ENCODE results near the gene CALHM2.

Gene CALHM2

DNA sequence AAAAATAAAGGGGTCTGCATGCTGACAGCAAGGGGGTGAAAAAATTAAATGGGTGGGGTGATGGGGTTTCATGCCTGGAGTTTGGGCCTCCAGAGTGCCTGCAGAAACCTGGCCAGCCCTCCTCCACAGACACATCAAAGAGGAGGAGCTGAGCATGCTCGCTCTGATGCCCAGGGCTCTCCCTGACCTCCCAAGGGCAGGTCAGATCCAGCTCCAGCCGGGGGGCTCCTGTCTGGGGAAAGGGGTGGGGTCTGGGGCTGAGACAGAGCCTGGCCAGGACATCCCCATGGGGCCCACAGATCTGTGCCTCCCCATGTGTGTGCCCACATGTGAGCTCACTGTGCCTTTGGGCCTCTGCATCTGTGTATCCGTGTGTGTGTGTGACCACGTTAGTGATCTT, 7.4 kb upstream of the CALHM2 start:
- H3K9me3 ChIP-seq (ENCODE audit: severe bottlenecking): no peaks in the 10 kb centered on the region
- ATAC-seq (ENCODE audit: low read depth) (no peak), DNase-seq (ENCODE audit: low spot score) (no peak)
- H3K4me1 ChIP-seq (ENCODE audit: insufficient read depth, poor library complexity, severe bottlenecking): no peaks in the 10 kb centered on the region
- no peaks in the 10 kb centered on the region for H3K36me3 ChIP-seq (ENCODE audit: low read depth)
- no peaks in the 10 kb centered on the region for H3K27me3 ChIP-seq (ENCODE audit: insufficient read depth, poor library complexity, severe bottlenecking)
- TF ChIP-seq, protein P1, sequence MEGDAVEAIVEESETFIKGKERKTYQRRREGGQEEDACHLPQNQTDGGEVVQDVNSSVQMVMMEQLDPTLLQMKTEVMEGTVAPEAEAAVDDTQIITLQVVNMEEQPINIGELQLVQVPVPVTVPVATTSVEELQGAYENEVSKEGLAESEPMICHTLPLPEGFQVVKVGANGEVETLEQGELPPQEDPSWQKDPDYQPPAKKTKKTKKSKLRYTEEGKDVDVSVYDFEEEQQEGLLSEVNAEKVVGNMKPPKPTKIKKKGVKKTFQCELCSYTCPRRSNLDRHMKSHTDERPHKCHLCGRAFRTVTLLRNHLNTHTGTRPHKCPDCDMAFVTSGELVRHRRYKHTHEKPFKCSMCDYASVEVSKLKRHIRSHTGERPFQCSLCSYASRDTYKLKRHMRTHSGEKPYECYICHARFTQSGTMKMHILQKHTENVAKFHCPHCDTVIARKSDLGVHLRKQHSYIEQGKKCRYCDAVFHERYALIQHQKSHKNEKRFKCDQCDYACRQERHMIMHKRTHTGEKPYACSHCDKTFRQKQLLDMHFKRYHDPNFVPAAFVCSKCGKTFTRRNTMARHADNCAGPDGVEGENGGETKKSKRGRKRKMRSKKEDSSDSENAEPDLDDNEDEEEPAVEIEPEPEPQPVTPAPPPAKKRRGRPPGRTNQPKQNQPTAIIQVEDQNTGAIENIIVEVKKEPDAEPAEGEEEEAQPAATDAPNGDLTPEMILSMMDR (IDR thresholded peaks at IDR 0.05; ENCODE audit: poor library complexity, severe bottlenecking): no peak
- no peak overlapping the region for H3K4me3 ChIP-seq (ENCODE audit: severe bottlenecking)
- no peak overlapping the region for H3K27ac ChIP-seq (ENCODE audit: poor library complexity, severe bottlenecking)

DNA sequence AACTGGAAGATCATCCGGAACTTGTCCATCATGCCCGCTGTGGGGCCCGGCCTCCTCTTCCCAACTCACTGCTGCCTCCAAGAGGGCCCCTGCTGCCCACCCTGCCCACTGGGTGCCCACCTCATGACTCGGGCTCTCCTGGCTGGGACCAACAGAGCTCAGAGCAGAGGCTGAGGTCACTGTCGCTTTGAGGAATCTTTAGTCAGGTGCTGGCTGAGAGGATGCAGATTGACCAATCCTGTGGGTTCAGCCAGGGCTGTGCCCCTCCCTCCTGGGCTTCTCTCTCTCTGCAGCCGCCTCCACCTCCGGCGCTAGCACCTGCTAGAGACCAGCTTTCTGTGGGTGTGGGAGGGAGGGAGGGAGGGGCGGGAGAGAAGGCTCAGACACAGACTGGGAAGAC, 6.5 kb upstream of the CALHM2 start, which contains the start of gene CALHM1:
TSS of gene CALHM1 (minus strand) at position 181 of the 400 bp plus-strand sequence. CDS start at position 32, 149 bp downstream.
- Histone ChIP-seq H3K4me1 (ENCODE audit: insufficient read depth, poor library complexity, severe bottlenecking) (no peaks in the 10 kb centered on the region), H3K4me3 (ENCODE audit: severe bottlenecking) (no peak within 1 kb of the TSS), H3K9me3 (ENCODE audit: severe bottlenecking) (no peaks in the 10 kb centered on the region), H3K27me3 (ENCODE audit: insufficient read depth, poor library complexity, severe bottlenecking) (no peaks in the 10 kb centered on the region), H3K27ac (ENCODE audit: poor library complexity, severe bottlenecking) (no peak within 1 kb of the TSS), H3K36me3 (ENCODE audit: low read depth) (no peaks in the 10 kb centered on the region)
- TF ChIP-seq, protein P1 (IDR thresholded peaks at IDR 0.05; ENCODE audit: poor library complexity, severe bottlenecking): no peak
- no peak for DNase-seq (ENCODE audit: low spot score)
- no peak for ATAC-seq (ENCODE audit: low read depth)

DNA sequence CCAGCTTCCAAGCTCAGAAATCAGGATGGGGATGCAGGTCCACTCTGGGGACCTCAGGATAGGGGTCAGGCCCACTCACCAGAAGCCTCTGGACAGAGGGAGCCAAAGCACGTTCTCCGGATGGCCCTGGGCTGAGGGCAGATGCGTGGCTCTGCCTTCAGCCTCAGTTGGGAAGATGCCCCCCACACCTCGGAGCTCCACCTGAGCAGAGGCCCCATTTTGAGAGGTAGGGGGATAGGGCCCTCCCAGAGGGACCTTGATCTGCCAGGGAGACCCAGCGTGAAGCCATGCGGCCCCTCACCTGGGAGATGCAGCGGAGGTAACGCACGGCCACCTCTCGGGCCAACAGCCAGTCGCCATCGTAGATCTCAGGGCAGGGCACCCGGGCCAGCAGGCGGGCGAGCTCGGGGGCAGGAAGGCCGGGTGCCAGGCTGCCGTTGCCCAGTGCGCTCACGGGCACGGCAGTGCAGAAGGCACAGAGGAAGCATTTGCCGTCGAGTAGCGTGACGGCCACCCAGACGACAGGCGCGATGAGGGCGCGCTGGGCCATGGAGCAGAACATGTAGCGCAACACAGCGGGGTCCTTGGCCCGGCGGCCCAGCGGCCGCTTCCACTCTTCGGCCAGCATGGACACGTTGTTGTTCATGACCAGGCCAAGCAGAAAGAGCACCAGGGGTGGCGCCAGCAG, 5.9 kb upstream of the CALHM2 start:
- Histone ChIP-seq H3K27ac (ENCODE audit: poor library complexity, severe bottlenecking) (no peak overlapping the region), H3K27me3 (ENCODE audit: insufficient read depth, poor library complexity, severe bottlenecking) (no peaks in the 10 kb centered on the region), H3K36me3 (ENCODE audit: low read depth) (no peaks in the 10 kb centered on the region), H3K9me3 (ENCODE audit: severe bottlenecking) (no peaks in the 10 kb centered on the region), H3K4me1 (ENCODE audit: insufficient read depth, poor library complexity, severe bottlenecking) (no peaks in the 10 kb centered on the region), H3K4me3 (ENCODE audit: severe bottlenecking) (no peak overlapping the region)
- TF ChIP-seq, protein P1 (IDR thresholded peaks at IDR 0.05; ENCODE audit: poor library complexity, severe bottlenecking): no peak
- DNase-seq (ENCODE audit: low spot score): no peak
- ATAC-seq (ENCODE audit: low read depth): no peak

DNA sequence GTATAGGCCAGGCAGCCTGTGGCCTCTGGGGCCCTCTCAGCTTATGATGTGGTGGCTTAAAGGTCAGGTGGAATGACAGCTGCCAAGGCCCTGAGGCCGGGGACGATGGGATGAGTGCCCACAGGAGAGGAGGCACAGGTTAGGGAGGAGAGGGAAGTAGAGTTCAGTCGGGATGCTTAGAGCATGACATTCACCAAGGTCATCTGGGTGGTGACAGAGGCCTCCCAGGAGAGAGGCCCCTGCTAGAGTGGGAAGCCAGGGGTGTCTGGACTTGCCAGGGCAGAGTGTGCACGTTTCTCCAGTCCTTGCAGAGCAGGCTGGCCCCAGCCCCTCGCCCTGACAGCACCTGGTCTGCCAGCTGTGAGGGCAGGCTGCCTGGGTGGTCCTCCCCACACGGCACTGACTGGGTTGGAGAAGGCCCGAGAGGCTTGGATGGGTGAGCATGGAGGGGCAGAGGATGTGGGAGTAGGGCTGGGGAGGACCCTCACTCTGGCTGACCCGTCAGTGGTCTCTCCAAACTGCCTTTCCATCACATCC, 5.1 kb upstream of the CALHM2 start:
- no peak overlapping the region for H3K4me3 ChIP-seq (ENCODE audit: severe bottlenecking)
- no peaks in the 10 kb centered on the region for H3K4me1 ChIP-seq (ENCODE audit: insufficient read depth, poor library complexity, severe bottlenecking)
- no peak for ATAC-seq (ENCODE audit: low read depth)
- no peaks in the 10 kb centered on the region for H3K27me3 ChIP-seq (ENCODE audit: insufficient read depth, poor library complexity, severe bottlenecking)
- DNase-seq (ENCODE audit: low spot score): no peak
- no peaks in the 10 kb centered on the region for H3K9me3 ChIP-seq (ENCODE audit: severe bottlenecking)
- no peaks in the 10 kb centered on the region for H3K36me3 ChIP-seq (ENCODE audit: low read depth)
- TF ChIP-seq, protein P1 (IDR thresholded peaks at IDR 0.05; ENCODE audit: poor library complexity, severe bottlenecking): no peak
- no peak overlapping the region for H3K27ac ChIP-seq (ENCODE audit: poor library complexity, severe bottlenecking)

DNA sequence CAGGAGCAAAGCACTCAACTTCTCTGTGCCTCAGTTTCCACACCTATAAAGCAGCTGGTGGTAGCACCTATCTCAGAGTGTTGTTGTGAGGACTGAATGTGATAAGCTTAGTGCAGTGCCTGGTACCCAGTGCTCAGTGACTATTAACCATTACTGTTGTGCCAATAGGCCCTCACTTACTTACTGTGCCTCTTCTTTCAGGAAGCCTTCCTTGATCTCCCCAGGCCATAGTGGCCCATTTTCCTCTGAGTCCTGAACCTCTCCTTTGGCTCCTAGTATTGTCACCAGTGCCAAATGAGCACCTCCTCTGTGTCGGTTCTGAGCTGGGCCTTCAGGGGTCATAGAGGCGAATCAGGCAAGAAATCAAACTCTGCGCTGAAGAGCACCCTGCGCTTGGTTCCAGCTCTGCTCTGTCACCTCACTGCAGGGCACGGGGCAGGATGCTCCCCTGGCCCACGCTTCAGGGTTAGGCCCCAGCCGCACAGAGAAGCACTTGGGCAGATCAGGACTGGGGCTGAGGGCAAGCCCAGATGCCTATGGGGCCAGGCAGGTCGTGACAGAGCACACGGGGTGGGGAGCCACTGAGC, 4.0 kb upstream of the CALHM2 start:
- TF ChIP-seq, protein P1 (IDR thresholded peaks at IDR 0.05; ENCODE audit: poor library complexity, severe bottlenecking): no peak
- H3K27ac ChIP-seq (ENCODE audit: poor library complexity, severe bottlenecking): no peak overlapping the region
- no peaks in the 10 kb centered on the region for H3K27me3 ChIP-seq (ENCODE audit: insufficient read depth, poor library complexity, severe bottlenecking)
- ATAC-seq (ENCODE audit: low read depth) (no peak), DNase-seq (ENCODE audit: low spot score) (no peak)
- H3K4me1 ChIP-seq (ENCODE audit: insufficient read depth, poor library complexity, severe bottlenecking): peaks cover 5% of the 10 kb centered on the region
- H3K4me3 ChIP-seq (ENCODE audit: severe bottlenecking): no peak overlapping the region
- no peaks in the 10 kb centered on the region for H3K36me3 ChIP-seq (ENCODE audit: low read depth)
- H3K9me3 ChIP-seq (ENCODE audit: severe bottlenecking): no peaks in the 10 kb centered on the region

Measured in RWPE2 (cell line).